Measurements from ENCODE around the gene GBP3.

DNA sequence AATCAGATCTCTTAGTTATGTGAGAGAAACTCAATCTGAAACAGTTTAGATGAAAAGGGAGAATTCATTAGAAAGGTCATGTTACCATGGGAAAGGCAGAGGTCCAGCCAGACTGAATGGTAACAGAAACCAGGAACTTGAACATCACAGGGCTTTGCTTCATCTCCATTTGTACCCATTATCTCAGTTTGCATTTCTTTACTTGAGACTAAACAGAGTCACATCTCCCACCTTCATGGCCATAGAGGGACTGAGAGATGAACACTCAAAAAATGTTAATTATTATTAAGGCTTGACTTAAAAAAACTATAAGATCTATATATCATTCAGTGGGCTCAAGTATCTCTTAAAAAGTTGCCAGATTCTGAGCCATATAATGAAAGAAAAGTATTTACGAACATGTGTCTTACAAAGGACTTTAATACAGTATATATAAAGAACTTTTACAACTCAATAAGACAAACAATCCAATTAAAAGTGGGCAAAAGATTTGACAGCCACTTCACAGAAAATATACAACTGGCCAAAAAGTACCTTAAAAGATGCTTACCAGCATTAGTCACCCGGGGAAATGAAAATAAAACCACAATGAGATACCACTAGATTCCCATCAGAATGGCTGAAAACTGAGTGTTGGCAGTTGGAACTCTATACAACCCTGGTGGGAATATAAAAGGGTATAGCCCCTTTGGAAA lies 43.5 kb downstream of the GBP3 start:
- TF ChIP-seq SREBF2 (IDR thresholded peaks at IDR 0.05): no peak
- TF ChIP-seq, protein P1, sequence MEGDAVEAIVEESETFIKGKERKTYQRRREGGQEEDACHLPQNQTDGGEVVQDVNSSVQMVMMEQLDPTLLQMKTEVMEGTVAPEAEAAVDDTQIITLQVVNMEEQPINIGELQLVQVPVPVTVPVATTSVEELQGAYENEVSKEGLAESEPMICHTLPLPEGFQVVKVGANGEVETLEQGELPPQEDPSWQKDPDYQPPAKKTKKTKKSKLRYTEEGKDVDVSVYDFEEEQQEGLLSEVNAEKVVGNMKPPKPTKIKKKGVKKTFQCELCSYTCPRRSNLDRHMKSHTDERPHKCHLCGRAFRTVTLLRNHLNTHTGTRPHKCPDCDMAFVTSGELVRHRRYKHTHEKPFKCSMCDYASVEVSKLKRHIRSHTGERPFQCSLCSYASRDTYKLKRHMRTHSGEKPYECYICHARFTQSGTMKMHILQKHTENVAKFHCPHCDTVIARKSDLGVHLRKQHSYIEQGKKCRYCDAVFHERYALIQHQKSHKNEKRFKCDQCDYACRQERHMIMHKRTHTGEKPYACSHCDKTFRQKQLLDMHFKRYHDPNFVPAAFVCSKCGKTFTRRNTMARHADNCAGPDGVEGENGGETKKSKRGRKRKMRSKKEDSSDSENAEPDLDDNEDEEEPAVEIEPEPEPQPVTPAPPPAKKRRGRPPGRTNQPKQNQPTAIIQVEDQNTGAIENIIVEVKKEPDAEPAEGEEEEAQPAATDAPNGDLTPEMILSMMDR (IDR thresholded peaks at IDR 0.05): no peak
- TF ChIP-seq RCOR1 (IDR thresholded peaks at IDR 0.05; ENCODE audit: low read depth, low read length): no peak
